Thoracic aorta (tissue), 2 donors: ENCODE measurements around the gene TLR9. TPM values are rescaled to one million over a fixed set of nuclear protein-coding genes. Genes with fewer than 3 reads are reported as not detected.

Experiments used
- ATAC-seq: fragments of 150-250 bp; one replicate; pipeline ENCODE4 v1.8.0; 2017; ENCODE audit warnings: low read depth; ENCODE audit not compliant: insufficient number of reproducible peaks, low FRiP score
- DNase-seq: peaks from one replicate; pipeline ENCODE4 v3.0.0-alpha.2; 2020; ENCODE audit warnings: low spot score
- H3K27ac ChIP-seq, 2 donors: fragments of 200-600 bp; sonication (generic); 1 replicate in 1 of 2; 2 replicates in 1 of 2; pipeline ENCODE4 v1.5.1; 2016; ENCODE audit warnings: mild to moderate bottlenecking in 2 of 2, moderate library complexity in 2 of 2
- H3K27me3 ChIP-seq: fragments of 200-600 bp; sonication (generic); replicated peaks from 2 replicates; pipeline ENCODE4 v1.6.0; 2016; ENCODE audit warnings: mild to moderate bottlenecking; ENCODE audit not compliant: insufficient read depth
- H3K36me3 ChIP-seq: fragments of 200-600 bp; sonication (generic); one replicate; pipeline ENCODE4 v1.5.1; 2016
- H3K4me1 ChIP-seq, 2 donors: fragments of 200-600 bp; sonication (generic); 1 replicate in 1 of 2; 2 replicates in 1 of 2; pipeline versions ENCODE4 v1.5.1 to v1.6.0; 2016; ENCODE audit warnings: low read depth in 2 of 2, mild to moderate bottlenecking in 1 of 2; ENCODE audit not compliant: control insufficient read depth in 1 of 2
- H3K4me3 ChIP-seq: fragments of 200-600 bp; sonication (generic); 2 replicates; pipeline ENCODE4 v1.5.1; 2016; ENCODE audit warnings: mild to moderate bottlenecking
- H3K9me3 ChIP-seq: fragments of 200-600 bp; sonication (generic); 2 replicates; pipeline ENCODE4 v1.5.1; 2016
- total RNA-seq, 2 donors: library from RNA; depleted of rRNA; stranded (reverse); fragments of >200 nt; gene quantifications; one replicate each; pipeline versions ENCODE4 v1.1.0 to v1.2.3, GENCODE V29; 2016
- TF ChIP-seq, protein P1 (sequence below): fragments of 200-600 bp; sonication (generic); IDR thresholded peaks from one replicate; pipeline ENCODE4 v1.5.1; 2019; ENCODE audit warnings: antibody characterized with exemption

TLR9 gene
- total RNA-seq, 2 donors from 2014 or later: not detected

DNA sequence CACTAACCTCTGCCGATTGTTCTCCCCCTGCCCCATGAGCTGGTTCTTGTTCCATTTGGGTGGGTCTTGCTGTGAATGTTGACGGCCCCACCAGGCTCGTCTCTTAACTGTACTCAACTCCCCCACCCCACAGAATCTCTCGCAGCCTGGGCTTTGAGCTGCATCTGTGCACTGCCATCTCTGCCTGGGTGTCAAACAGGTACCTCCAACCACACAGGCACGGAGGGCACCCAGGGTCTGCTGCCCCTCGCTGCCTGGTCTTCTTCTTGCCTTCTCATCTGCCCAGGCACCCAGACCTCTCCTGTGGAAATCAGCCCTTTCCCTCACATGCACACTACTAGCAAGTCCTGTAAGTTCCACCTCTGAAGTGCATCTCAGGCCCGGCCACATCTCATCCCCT lies 10.1 kb downstream of the TLR9 start:
- H3K36me3 ChIP-seq: peaks cover 46% of the 10 kb centered on the region
- no peak overlapping the region for H3K27ac ChIP-seq
- TF ChIP-seq, protein P1, sequence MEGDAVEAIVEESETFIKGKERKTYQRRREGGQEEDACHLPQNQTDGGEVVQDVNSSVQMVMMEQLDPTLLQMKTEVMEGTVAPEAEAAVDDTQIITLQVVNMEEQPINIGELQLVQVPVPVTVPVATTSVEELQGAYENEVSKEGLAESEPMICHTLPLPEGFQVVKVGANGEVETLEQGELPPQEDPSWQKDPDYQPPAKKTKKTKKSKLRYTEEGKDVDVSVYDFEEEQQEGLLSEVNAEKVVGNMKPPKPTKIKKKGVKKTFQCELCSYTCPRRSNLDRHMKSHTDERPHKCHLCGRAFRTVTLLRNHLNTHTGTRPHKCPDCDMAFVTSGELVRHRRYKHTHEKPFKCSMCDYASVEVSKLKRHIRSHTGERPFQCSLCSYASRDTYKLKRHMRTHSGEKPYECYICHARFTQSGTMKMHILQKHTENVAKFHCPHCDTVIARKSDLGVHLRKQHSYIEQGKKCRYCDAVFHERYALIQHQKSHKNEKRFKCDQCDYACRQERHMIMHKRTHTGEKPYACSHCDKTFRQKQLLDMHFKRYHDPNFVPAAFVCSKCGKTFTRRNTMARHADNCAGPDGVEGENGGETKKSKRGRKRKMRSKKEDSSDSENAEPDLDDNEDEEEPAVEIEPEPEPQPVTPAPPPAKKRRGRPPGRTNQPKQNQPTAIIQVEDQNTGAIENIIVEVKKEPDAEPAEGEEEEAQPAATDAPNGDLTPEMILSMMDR: no peak
- peaks cover 8 to 15% of the 10 kb centered on the region in 2 donors for H3K4me1 ChIP-seq
- DNase-seq (no peak), ATAC-seq (no peak)
- no peaks in the 10 kb centered on the region for H3K9me3 ChIP-seq
- no peaks in the 10 kb centered on the region for H3K27me3 ChIP-seq
- H3K4me3 ChIP-seq: no peak overlapping the region

- TF ChIP-seq, protein P1: no peak
- no peak overlapping the region for H3K27ac ChIP-seq
- peaks cover 60% of the 10 kb centered on the region for H3K36me3 ChIP-seq
- H3K27me3 ChIP-seq: no peaks in the 10 kb centered on the region
- H3K9me3 ChIP-seq: no peaks in the 10 kb centered on the region
- H3K4me3 ChIP-seq: no peak overlapping the region
- ATAC-seq: no peak
- H3K4me1 ChIP-seq: peaks cover 8 to 15% of the 10 kb centered on the region in 2 donors
- DNase-seq: no peak
Observed at GRCh38 chr3:52213901-52214300, 11.5 kb downstream of the TLR9 start.

GRCh38 chr3:52213005-52213404 lies 12.4 kb downstream of the TLR9 start:
- H3K36me3 ChIP-seq: peaks cover 67% of the 10 kb centered on the region
- H3K4me1 ChIP-seq: peaks cover 8 to 15% of the 10 kb centered on the region in 2 donors
- TF ChIP-seq, protein P1: no peak
- no peak for DNase-seq
- H3K9me3 ChIP-seq: no peaks in the 10 kb centered on the region
- no peak overlapping the region for H3K27ac ChIP-seq
- H3K27me3 ChIP-seq: no peaks in the 10 kb centered on the region
- no peak overlapping the region for H3K4me3 ChIP-seq
- no peak for ATAC-seq

- Histone ChIP-seq H3K4me1 (peaks cover 0 to 2% of the 10 kb centered on the region in 2 donors), H3K36me3 (peaks cover 77% of the 10 kb centered on the region), H3K9me3 (no peaks in the 10 kb centered on the region), H3K27ac (no peak overlapping the region), H3K27me3 (no peaks in the 10 kb centered on the region), H3K4me3 (no peak overlapping the region)
- ATAC-seq: no peak
- no peak for DNase-seq
- TF ChIP-seq, protein P1: no peak
Observed at GRCh38 chr3:52211268-52211891, 14.1 kb downstream of the TLR9 start.

DNA sequence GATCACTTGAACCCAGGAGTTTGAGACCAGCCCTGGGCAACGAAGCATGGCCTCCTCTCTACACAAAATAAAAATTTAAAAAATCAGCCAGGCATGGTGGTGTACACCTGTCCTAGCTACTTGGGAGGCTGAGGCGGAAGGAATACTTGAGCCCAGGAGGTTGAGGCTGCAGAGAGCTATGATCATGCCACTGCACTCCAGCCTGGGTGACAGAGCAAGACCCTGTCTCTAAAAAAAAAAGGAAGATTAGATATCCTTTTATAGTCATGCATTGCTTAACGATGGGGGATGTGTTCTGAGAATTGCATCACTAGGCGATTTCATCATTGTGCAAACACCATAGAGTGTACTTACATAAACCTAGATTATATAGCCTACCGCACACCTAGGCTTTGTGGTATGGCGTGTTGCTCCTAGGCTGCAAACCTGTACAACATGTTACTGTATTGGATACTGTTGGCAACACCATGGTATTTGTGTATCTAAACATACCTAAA lies 14.8 kb downstream of the TLR9 start:
- Histone ChIP-seq H3K27me3 (no peaks in the 10 kb centered on the region), H3K9me3 (no peaks in the 10 kb centered on the region), H3K4me3 (no peak overlapping the region), H3K4me1 (no peaks in the 10 kb centered on the region), H3K36me3 (peaks cover 82% of the 10 kb centered on the region), H3K27ac (no peak overlapping the region)
- ATAC-seq (no peak), DNase-seq (no peak)
- TF ChIP-seq, protein P1: no peak
